Stimulated activated CD8-positive, alpha-beta memory T cell treated with anti-CD3 and anti-CD28 coated beads, Interleukin-12 subunit alpha, Interleukin-12 subunit beta, amount 100 ng/mL, for 1 hour (primary cell): ENCODE results near the gene TMEM107.
A peak's percentile ranks its signal among the peaks of the same experiment; 100 is the strongest.

Source experiments
- DNase-seq: peaks from one replicate; pipeline ENCODE4 v3.0.0-alpha.2; 2020; ENCODE audit warnings: low read depth

TMEM107 gene

DNA sequence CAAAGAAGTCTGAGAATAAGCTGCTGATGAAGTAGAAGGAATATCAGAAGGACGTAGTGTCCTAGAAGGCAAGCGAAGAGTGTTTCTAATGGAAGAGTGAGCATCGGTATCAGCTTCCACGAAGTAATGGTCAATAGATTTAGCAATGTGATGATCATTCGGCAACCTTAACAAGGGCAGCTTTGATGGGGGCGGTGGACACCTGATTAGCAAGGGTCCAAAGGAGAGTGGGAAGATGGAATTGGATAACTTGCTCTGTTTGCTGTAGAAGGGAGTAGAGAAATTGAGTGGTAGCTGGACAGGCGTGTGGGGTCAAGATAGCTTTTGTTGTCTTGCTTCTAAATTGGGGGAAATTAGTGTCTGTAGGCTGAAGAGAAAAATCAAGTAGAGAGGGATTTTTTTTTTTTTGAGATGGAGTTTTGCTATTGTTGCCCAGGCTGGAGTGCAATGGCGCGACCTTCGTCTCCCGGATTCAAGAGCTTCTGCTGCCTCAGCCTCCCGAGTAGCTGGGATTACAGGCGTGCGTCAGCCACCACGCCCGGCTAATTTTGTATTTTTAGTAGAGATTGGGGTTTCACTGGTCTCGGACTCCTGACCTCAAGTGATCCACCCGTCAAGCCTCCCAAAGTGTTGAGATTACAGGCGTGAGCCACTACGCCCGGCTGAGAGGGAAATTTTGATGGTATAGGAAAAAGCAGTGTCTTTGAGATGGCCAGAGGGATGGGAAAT, 38.4 kb downstream of the TMEM107 start:
- no peak for DNase-seq

DNA sequence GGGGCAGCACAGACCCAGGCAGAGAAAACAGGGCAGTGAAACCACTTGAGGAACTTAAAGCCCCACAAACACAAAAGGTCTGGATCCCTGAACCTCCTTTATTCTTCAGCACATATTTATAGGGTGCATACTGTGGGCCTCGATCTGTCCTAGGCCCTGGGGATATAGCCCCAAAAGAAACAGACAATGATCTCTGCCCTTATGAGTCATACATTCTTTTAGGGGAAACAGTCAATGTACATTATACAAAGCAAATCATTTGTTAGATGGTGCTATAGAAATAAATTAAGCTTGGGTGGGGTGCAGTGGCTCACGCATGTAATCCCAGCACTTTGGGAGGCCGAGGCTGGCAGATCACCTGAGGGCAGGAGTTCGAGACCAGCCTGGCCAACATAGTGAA, 42.2 kb downstream of the TMEM107 start:
- DNase-seq = no peak

DNA sequence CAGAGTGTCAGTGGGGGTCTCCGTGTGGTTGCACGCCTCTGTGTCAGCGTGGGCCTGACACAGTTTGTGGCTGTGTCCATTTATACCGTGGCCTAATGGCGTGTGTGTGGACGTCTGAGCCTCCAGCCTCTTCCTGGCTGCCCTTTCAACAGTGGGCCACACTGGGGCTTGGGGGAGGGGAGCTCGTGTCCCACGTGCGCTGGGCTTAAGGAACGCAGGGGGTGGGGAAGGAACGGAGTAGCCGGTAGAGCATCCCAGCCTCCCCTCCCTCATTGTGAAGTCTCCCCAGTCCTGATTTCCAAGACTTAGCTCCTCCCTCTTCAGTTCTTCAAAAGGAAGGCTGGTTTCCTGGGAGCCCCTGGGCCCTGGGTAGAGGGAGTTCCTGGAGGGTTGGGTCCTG, 42.8 kb downstream of the TMEM107 start:
- no peak for DNase-seq

DNA sequence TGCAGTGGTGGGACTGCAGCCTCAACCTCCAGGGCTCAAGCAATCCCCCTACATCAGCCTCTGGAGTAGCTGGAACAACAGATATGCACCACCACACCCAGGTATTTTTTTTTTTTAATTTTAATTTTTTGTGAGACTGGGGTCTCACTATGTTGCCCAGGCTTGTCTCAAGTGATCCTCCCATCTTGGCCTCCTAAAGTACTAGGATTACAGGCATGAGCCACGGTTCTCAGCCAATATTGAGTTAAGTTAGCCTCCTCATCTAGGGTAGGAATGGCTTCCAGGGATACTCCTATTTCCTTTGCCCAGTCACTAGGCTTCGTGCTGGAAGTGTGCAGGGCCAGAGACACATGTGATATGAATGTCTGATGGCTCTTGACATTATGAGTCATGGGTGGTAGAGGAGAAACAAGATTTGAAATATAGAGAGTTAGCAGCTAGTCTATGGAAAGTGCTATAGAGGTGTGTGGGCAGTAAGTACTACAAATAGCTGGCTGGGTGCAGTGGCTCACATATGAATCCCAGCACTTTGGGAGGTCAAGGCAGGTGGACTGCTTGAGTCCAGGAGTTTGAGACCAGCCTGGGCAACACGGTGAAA, 44.2 kb downstream of the TMEM107 start:
- no peak for DNase-seq

GRCh38 chr17:8128125-8128784, 47.9 kb downstream of the TMEM107 start:
- DNase-seq = no peak

DNA sequence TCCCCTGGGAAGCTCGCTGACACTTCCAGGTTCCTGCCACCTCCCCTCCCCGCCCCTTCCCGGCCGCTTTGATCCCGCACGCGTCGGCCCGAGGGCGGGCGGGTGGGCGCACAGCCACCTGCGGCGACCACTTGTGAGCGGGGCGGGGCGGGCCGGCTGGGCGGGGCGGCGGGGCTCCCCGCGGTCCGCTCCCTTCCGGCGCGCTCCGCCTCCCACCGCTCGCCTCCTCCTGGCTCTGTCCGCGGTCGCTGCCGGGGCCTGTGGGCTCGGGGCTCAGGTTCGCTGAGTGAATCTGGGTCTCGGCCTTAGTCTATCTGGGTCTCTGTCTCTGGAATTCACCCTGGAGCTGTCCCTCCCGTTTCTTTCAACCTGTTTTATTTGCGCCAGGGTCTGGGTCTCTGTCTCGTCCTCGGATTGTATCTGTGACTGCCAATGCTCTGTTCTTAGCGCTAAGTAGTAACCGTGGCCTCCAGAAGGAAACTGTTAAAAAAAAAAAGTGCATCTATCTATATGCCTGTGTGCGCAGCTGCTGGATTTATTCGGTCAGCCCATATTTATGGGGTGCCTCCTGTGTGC, 49.6 kb downstream of the TMEM107 start:
- DNase-seq = no peak

DNA sequence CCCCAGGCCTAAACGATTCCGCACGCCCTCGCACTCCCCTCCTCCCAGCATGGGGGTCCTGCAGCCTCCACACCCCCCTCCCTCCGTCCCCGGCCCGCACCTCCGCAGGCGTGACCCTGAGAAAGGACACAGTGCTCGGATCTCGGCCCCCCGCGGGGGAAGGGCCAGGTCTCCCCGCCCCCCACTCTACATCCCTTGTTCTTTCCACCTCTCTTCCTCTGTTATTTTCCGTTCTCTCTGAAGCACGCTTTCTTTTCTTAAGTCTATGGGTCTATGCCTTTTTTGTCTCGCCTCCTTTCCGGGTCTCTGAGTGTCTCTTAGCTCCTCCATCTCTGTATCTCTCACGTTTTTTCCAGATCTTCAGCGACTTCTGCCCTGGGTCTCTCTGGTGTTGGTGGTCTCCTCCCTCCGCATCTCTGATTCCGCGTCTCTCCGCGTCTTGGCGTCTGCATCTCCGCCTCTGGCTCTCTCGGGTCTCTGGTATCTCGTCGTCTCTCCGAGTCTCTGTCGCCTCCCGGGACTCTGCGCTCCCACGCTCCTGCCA, 50.2 kb downstream of the TMEM107 start:
- no peak for DNase-seq

- peak; percentile 83 for DNase-seq
Measured at GRCh38 chr17:8125154-8125946, 50.8 kb downstream of the TMEM107 start.

- DNase-seq = no peak
Measured at GRCh38 chr17:8124350-8125153, 51.6 kb downstream of the TMEM107 start.

DNA sequence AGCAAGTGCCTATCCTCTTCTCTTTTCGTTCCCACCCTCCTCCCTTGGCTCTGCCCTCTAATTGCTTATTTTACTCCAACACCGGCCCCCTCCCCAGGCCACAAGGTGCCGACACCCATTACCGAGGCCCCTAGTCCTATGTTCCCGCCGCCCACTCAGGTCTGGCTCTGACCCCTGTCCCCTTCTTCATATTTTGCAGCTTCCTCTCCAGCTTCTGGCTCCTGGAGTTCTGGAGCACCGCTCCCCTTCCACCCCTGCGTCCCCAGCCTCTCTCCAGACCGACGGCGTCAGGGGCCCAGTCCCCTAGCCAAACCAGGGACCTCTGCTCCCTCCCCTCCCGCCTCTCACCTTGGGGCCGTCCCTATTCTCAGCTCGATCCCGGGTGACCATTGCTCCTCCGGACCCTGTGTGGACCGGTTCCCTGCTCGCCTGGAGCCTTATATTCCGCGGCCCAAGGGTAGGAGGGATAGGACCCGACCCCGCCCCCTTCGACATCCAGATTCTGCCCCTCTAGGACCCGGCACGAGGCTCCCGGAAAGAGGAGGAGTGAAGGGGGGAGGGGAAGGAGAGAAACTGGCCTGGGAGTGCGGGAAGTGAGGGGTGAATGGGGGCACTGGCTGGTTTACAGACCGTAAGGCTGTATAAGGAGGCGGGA, 52.4 kb downstream of the TMEM107 start, which contains the start of gene HES7:
HES7 (minus strand) TSS at position 412 of the 655 bp plus-strand sequence; CDS start at position 390, 22 bp downstream.
- DNase-seq = no peak

DNA sequence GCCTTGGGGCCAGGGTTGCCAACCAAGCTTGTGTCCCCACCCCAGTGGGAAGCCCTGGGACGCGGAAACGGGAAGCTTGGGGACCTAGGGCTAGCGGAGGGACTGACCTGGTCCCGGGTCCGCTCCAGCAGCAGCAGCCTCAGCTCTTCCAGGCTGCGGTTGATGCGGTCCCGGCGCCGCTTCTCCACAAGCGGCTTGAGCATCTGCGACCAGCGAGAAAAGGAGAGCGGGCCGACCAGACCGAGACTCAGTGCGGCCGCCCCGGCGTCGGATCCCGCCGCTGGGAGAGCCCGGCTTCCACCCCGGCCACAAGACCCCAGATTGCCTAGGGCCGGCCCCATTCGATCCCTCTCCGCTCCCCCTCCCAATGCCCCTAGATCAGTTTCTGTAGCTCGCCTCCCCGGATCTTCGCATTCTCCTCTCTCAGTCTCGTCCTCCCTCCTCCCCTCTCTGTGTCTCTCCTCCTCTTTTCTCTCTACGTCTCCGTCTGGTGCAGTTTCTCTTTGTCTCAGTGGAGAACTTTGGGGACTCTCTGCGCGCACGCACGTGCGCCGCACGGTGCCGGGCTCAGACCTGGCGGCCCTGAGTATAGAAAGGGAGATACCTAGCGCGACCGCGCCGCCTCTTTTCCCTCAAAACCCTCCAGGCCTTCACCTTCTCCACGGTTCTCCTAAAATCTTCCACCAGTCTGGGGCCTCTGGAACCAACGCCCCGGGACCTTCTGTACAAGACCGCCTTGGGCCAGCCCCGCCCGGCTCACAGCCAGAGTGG, 53.1 kb downstream of the TMEM107 start:
- DNase-seq = no peak
